ENCODE results near the gene OR52M1. TPM values are rescaled to one million over a fixed set of nuclear protein-coding genes. Genes with fewer than 3 reads are reported as not detected.

Gene OR52M1
- total RNA-seq, 1 donor from 2014 or later, result not detected

GRCh38 chr11:4581443-4581842 lies 36.5 kb downstream of the OR52M1 start, which contains the start of gene OR52I2:
Gene OR52I2 (plus strand): TSS chr11:4581743.
- Mint-ChIP-seq H3K4me3 (ENCODE audit: unreplicated experiment) (no peak within 1 kb of the TSS), H3K9me3 (ENCODE audit: unreplicated experiment) (no peaks in the 10 kb centered on the region), H3K36me3 (ENCODE audit: unreplicated experiment) (no peaks in the 10 kb centered on the region), H3K27ac (ENCODE audit: unreplicated experiment) (no peak within 1 kb of the TSS), H3K4me1 (ENCODE audit: unreplicated experiment) (no peaks in the 10 kb centered on the region), H3K27me3 (ENCODE audit: unreplicated experiment) (peaks cover 40% of the 10 kb centered on the region)
- TF ChIP-seq, protein P1, sequence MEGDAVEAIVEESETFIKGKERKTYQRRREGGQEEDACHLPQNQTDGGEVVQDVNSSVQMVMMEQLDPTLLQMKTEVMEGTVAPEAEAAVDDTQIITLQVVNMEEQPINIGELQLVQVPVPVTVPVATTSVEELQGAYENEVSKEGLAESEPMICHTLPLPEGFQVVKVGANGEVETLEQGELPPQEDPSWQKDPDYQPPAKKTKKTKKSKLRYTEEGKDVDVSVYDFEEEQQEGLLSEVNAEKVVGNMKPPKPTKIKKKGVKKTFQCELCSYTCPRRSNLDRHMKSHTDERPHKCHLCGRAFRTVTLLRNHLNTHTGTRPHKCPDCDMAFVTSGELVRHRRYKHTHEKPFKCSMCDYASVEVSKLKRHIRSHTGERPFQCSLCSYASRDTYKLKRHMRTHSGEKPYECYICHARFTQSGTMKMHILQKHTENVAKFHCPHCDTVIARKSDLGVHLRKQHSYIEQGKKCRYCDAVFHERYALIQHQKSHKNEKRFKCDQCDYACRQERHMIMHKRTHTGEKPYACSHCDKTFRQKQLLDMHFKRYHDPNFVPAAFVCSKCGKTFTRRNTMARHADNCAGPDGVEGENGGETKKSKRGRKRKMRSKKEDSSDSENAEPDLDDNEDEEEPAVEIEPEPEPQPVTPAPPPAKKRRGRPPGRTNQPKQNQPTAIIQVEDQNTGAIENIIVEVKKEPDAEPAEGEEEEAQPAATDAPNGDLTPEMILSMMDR (IDR thresholded peaks at IDR 0.05), result no peak
- DNase-seq (ENCODE audit: extremely low spot score, unreplicated experiment), result no peak

GRCh38 chr11:4589017-4589416 lies 44.0 kb downstream of the OR52M1 start:
- Mint-ChIP-seq H3K27ac (ENCODE audit: unreplicated experiment) (no peak overlapping the region), H3K36me3 (ENCODE audit: unreplicated experiment) (no peaks in the 10 kb centered on the region), H3K9me3 (ENCODE audit: unreplicated experiment) (no peaks in the 10 kb centered on the region), H3K4me1 (ENCODE audit: unreplicated experiment) (no peaks in the 10 kb centered on the region), H3K27me3 (ENCODE audit: unreplicated experiment) (peaks cover 46% of the 10 kb centered on the region), H3K4me3 (ENCODE audit: unreplicated experiment) (no peak overlapping the region)
- TF ChIP-seq, protein P1 (IDR thresholded peaks at IDR 0.05), result no peak
- no peak for DNase-seq (ENCODE audit: extremely low spot score, unreplicated experiment)

DNA sequence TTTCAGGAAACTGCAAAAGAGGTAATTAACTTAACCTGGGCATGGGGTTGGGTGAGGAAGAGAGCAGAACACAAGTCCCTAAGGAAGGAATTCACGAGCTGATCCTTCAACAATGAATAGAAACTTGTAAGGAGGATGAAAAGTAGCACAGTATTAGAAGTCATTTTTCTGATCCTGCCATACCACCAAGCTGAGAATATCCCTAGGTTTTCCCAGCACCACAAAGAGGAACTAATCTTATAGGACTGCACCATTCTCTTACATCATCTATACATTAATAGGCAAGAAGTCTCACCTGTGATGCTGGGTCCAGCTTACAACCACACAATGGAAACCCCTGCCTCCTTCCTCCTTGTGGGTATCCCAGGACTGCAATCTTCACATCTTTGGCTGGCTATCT lies 48.7 kb downstream of the OR52M1 start, which contains the start of gene OR52I1:
TSS of gene OR52I1 (plus strand) at position 301 of the 400 bp plus-strand sequence. CDS start at position 301, 0 bp downstream.
- Mint-ChIP-seq H3K27ac (ENCODE audit: unreplicated experiment) (no peak within 1 kb of the TSS), H3K36me3 (ENCODE audit: unreplicated experiment) (peaks cover 5% of the 10 kb centered on the region), H3K27me3 (ENCODE audit: unreplicated experiment) (peaks cover 20% of the 10 kb centered on the region), H3K4me3 (ENCODE audit: unreplicated experiment) (no peak within 1 kb of the TSS), H3K4me1 (ENCODE audit: unreplicated experiment) (no peaks in the 10 kb centered on the region), H3K9me3 (ENCODE audit: unreplicated experiment) (no peaks in the 10 kb centered on the region)
- TF ChIP-seq, protein P1 (IDR thresholded peaks at IDR 0.05), result no peak
- DNase-seq (ENCODE audit: extremely low spot score, unreplicated experiment), result no peak

Other genes with a start within 250 kb of the OR52M1 start
- gene OR52B4, start 176.8 kb upstream of the OR52M1 start, total RNA-seq, result not detected in 2 replicates
- 19.3 and 20.9 TPM in 2 replicates for gene TRIM21, start 151.5 kb upstream of the OR52M1 start, total RNA-seq
- gene OR52K2, start 95.9 kb upstream of the OR52M1 start, total RNA-seq, result not detected in 2 replicates
- not detected in 2 replicates for gene OR52K1, start 62.5 kb upstream of the OR52M1 start, total RNA-seq
- gene OR52I2, start 36.6 kb downstream of the OR52M1 start, total RNA-seq, result not detected in 2 replicates
- not detected in 2 replicates for gene OR52I1, start 48.8 kb downstream of the OR52M1 start, total RNA-seq
- 10.7 and 13.8 TPM in 2 replicates for gene TRIM68, start 63.0 kb downstream of the OR52M1 start, total RNA-seq
- not detected in 2 replicates for gene OR51D1, start 92.3 kb downstream of the OR52M1 start, total RNA-seq
- 0.81 and 1.1 TPM in 2 replicates for gene OR51E1, start 98.8 kb downstream of the OR52M1 start, total RNA-seq
- 0.40 and 0.76 TPM in 2 replicates for gene OR51E2, start 152.7 kb downstream of the OR52M1 start, total RNA-seq
- gene MMP26, start 159.6 kb downstream of the OR52M1 start, total RNA-seq, result not detected in 2 replicates
- not detected in 2 replicates for gene OR51F1, start 224.7 kb downstream of the OR52M1 start, total RNA-seq

Measured in osteocyte (in vitro differentiated cells).